Measurements from ENCODE around the gene B4GALT1. TPM values are rescaled to one million over a fixed set of nuclear protein-coding genes. Genes with fewer than 3 reads are reported as not detected.
"Not testable (repeated sequence)": the region's sequence is repeated elsewhere in the genome, so short reads cannot be mapped to it uniquely, and the experiment has no call there.

B4GALT1 gene
- total and polyA plus RNA-seq, 4 donors: 27.2 to 130 (median 86.2) TPM

- Histone ChIP-seq H3K4me1 (ENCODE audit: control insufficient read depth in 5 of 5, insufficient read depth in 5 of 5, low read length in 5 of 5) (peaks cover 27 to 53% (median 33%) of the 10 kb centered on the region in 5 donors), H3K27me3 (ENCODE audit: control insufficient read depth in 3 of 3, insufficient read depth in 3 of 3, low read length in 2 of 3) (no peaks in the 10 kb centered on the region), H3K27ac (ENCODE audit: low read depth in 1 of 2, low read length in 1 of 2) (peak overlapping the region; percentile 98 to 100), H3K9me3 (ENCODE audit: control insufficient read depth in 4 of 4, insufficient read depth in 3 of 4, low read length in 3 of 4) (no peaks in the 10 kb centered on the region), H3K36me3 (ENCODE audit: control insufficient read depth in 4 of 4, insufficient read depth in 4 of 4, low read length in 4 of 4) (peaks cover 0 to 6% (median 0%) of the 10 kb centered on the region in 4 donors), H3K4me3 (peak overlapping the region; percentile 85), H3K9ac (ENCODE audit: insufficient read depth in 1 of 2, low read length in 2 of 2) (peak overlapping the region; percentile 69 to 89)
- DNase-seq (peak in 2 of 3 donors; percentile 51 to 63), ATAC-seq (ENCODE audit: insufficient read depth, low FRiP score) (peak; percentile 24)
- WGBS, 2 donors: 0% methylated on average over 47 to 51 of the region's 51 CpGs
- TF ChIP-seq CTCF (IDR thresholded peaks at IDR 0.05; ENCODE audit: control extremely low read depth, extremely low read depth): no peak
Observed at GRCh38 chr9:33166231-33167083, 679 bp downstream of the B4GALT1 start.

- peak overlapping the region; percentile 85 for H3K4me3 ChIP-seq
- WGBS, 2 donors: 8 to 11% methylated on average over 10 of the region's 10 CpGs
Observed at GRCh38 chr9:33165263-33166151, 1.6 kb downstream of the B4GALT1 start.

GRCh38 chr9:33164921-33165262, 2.2 kb downstream of the B4GALT1 start:
- not testable (repeated sequence) for H3K9me3 ChIP-seq (ENCODE audit: control insufficient read depth in 4 of 4, insufficient read depth in 3 of 4, low read length in 3 of 4); H3K27me3 ChIP-seq (ENCODE audit: control insufficient read depth in 3 of 3, insufficient read depth in 3 of 3, low read length in 2 of 3); H3K36me3 ChIP-seq (ENCODE audit: control insufficient read depth in 4 of 4, insufficient read depth in 4 of 4, low read length in 4 of 4); ATAC-seq (ENCODE audit: insufficient read depth, low FRiP score); DNase-seq
- peak overlapping the region; percentile 14 for H3K4me3 ChIP-seq
- peaks cover 32 to 69% (median 43%) of the 10 kb centered on the region in 5 donors for H3K4me1 ChIP-seq (ENCODE audit: control insufficient read depth in 5 of 5, insufficient read depth in 5 of 5, low read length in 5 of 5)
- WGBS, 2 donors: 39 to 61% methylated on average over 7 of the region's 7 CpGs
- H3K27ac ChIP-seq (ENCODE audit: low read depth in 1 of 2, low read length in 1 of 2): peak overlapping the region; percentile 98 to 100
- H3K9ac ChIP-seq (ENCODE audit: insufficient read depth in 1 of 2, low read length in 2 of 2): peak overlapping the region in 1 of 2 donors; percentile 89

More at GRCh38 chr9:33165263-33166151, 1.6 kb downstream of the B4GALT1 start:
- TF ChIP-seq CTCF (IDR thresholded peaks at IDR 0.05; ENCODE audit: control extremely low read depth, extremely low read depth): no peak
- Histone ChIP-seq H3K4me1 (ENCODE audit: control insufficient read depth in 5 of 5, insufficient read depth in 5 of 5, low read length in 5 of 5) (peaks cover 29 to 63% (median 39%) of the 10 kb centered on the region in 5 donors), H3K9me3 (ENCODE audit: control insufficient read depth in 4 of 4, insufficient read depth in 3 of 4, low read length in 3 of 4) (no peaks in the 10 kb centered on the region), H3K9ac (ENCODE audit: insufficient read depth in 1 of 2, low read length in 2 of 2) (peak overlapping the region; percentile 69 to 89), H3K27ac (ENCODE audit: low read depth in 1 of 2, low read length in 1 of 2) (peak overlapping the region; percentile 98 to 100), H3K36me3 (ENCODE audit: control insufficient read depth in 4 of 4, insufficient read depth in 4 of 4, low read length in 4 of 4) (peaks cover 0 to 6% (median 0%) of the 10 kb centered on the region in 4 donors), H3K27me3 (ENCODE audit: control insufficient read depth in 3 of 3, insufficient read depth in 3 of 3, low read length in 2 of 3) (no peaks in the 10 kb centered on the region)
- DNase-seq (peak; percentile 43 to 88 (median 80)), ATAC-seq (ENCODE audit: insufficient read depth, low FRiP score) (peak; percentile 6)
